ENCODE measurements around the gene NUDT22.

Gene NUDT22, protein sequence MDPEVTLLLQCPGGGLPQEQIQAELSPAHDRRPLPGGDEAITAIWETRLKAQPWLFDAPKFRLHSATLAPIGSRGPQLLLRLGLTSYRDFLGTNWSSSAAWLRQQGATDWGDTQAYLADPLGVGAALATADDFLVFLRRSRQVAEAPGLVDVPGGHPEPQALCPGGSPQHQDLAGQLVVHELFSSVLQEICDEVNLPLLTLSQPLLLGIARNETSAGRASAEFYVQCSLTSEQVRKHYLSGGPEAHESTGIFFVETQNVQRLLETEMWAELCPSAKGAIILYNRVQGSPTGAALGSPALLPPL

DNA sequence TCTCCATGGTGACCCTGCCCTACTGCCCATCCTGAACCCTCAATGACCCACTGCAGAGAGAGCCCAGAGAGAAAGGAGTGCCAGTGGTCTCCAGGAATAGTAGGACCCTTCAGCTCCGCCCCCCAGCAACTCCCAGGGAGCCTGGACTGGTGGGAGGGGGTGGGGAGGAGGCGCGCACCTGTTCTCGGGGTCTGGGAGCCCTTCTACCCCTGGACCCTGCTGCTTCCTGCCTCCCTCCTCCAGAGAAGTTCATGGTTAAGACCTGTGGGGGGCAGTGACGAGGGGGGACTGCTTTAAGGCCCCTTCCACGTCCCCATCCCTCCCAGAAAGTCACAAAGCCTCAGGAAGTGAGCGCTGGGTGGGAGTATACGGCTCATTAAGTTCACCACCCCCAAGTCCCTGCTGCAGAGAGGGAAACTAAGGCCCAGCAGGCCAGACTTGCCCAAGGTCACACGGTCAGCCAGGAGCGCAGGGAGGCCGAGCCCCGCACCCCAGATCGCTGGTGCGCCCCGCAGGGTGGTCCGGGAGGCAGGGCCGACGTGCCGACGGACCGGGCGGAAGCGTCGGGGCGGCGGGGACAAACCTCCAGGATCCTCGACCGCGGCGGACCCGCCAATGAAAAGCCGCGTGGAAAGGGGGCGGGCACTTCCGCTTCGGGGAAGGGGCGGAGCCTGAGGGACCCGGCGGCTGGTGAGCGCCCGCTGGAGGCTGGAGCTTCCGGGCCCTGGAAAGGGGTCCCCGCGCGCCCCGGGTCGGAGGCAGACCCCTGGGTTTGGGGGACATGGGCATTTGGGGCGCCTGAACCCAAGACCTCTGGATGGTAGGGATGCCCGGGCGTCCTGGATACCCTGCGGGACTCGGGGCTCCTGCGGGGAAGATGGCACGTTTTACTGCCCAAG, at the start of gene NUDT22, which contains the start of gene TRPT1:
Gene NUDT22, plus strand, starts transcription at position 667 of the 899 bp plus-strand sequence. CDS start 379 bp downstream, outside the sequence.
Gene TRPT1, minus strand, starts transcription at position 579 of the 899 bp plus-strand sequence. Its CDS starts 326 bp downstream, at position 253.
- in situ Hi-C loops (cut with MboI; ENCODE audit: low sequenced_read_pairs), result no loop called here

DNA sequence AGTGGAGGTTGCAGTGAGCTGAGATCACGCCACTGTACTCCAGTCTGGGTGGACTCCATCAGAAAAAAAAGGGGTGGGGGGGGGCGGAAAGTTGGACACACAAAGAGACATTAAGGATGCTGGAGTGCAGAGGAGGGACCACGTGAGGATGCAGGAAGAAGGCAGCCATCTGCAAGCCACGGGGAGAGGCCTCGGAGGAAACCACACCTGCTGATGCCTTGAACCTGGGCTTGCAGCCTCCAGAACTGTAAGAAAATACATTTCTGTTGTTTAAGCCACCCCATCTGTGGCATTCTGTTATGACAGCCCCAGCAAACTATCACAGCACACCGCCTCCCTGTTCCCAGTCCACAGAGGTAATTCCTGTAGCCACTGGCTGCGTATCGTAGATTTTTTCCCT, 49.3 kb upstream of the NUDT22 start:
- in situ Hi-C loops (cut with MboI; ENCODE audit: low sequenced_read_pairs), result no loop called here

DNA sequence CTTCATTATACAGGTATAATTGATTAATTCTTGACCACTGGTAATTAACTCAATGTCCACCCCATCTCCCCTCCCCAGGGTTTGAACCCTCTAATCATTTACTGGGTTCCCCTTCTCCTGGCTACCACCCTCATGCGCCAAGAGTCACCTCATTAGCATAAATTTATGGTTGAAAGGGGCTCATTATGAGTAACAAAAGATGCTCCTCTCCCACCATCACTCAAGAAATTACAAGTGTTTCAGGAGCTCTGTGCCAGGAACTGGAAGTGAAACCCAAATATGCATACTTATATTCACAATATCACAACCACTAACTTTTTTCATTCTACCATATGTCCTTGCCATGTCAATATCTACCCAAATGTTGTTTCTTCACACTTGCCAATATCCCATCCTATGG, 47.9 kb upstream of the NUDT22 start:
- in situ Hi-C loops (cut with MboI; ENCODE audit: low sequenced_read_pairs), result no loop called here

DNA sequence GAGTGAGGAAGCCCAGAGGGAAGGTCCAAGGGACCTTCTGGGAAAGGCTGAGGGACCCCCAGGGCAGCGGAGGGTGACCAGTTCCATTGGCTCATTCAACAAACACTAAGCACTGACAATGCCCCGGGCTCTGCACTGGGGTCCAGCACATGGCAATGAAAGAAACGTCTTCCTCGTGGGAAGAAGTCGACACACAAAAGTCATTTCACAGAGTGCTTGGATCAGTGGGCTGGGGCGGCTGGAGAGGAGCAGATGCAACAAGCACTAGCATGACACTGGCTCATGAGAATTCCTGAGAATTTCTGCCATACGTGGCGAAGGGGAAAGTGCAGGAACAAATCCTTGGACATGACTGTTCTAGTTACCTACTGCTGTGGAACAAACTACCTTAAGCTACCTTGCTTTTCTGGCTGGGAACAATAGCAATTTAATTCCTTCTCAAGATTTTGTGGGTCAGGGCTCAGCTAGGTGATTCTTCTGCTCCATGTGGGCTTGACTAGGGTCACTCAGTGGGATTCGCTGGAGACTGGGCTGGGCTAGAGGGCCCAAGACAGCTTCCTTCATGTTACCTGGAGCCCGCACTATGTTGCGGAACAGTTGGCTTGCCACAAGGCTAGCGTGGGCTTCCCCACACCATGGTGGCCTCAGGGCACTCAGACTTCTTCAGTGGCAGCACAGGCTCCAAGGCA, 47.0 kb upstream of the NUDT22 start:
- in situ Hi-C loops (cut with MboI; ENCODE audit: low sequenced_read_pairs), result no loop called here

DNA sequence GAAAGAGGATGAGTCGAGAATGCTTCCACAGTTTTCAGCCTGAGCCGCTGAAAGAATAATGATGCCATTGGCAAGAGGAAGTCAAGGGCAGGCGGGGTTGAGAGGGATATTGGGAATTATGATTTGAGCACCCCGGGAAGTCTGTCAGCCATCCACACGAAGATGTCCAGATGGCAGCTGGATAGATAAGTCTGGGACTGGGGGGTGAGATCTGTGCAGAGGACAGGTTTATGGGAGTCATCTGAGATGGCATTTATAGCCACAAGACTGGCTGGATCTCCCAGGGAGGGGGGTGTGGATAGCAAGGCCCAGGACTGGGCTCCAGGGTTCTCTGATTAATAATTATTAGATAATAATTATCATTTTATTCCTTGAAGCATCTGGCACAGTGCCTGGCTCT, 45.2 kb upstream of the NUDT22 start:
- in situ Hi-C loops (cut with MboI; ENCODE audit: low sequenced_read_pairs), result no loop called here

DNA sequence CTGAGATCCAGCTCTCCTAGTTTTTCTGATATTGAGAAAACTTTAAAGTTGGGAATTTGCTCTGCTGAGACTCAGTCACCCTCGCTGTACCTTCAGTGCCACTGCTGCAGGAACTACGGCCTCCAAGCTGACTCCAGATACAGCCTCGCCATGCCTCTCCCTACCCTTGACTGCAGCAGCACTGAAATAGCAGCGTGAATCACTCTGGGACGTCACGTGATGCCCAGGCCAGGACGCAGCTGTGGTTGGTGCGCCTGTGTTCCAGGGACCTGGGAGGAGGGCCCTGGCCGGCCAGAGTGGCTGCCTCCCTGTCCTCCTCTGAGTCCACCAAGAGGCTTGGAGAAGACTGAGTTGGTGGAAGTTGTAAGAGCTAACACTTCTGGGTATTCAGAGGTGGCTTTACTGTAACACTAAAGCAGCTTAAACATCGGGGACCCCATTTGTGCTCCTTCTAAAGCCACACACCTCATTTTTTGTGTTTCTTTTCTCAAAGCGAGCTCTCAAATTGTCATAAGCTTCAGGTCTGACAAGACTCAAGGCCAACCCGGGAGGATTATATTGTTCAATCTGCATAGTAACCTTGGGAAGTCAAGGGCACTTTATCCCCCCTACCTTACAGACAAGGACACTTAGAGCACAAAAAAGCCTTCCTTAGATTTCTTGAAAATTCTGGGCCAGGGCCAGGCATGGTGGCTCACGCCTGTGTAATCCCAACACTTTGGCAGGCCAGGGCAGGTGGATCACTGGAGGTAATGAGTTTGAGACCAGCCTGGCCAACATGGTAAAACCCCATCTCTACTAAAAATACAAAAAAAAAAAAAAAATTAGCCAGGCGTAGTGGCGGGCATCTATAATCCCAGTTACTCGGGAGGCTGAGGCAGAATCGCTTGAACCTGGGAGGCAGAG, 44.3 kb upstream of the NUDT22 start:
- in situ Hi-C loops (cut with MboI; ENCODE audit: low sequenced_read_pairs), result no loop called here

DNA sequence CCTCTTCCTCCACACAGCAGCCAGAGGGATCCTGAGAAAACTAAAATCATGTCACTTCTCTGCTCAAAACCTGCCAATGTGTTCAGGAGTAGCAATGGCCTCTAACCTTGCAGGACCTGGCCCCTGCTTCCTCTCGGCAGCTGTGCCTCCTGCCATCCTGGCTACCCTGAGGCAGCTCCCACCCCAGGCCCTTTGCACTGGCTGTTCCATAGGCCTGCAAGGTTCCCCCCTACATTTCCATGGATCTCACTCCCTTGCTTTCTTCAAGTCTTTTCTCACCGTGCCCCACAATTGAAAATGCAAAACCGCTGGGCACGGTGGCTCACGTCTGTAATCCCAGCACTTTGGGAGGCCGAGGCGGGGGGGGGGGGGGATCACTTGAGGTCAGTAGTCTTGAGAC, 42.2 kb upstream of the NUDT22 start:
- in situ Hi-C loops (cut with MboI; ENCODE audit: low sequenced_read_pairs), result no loop called here

DNA sequence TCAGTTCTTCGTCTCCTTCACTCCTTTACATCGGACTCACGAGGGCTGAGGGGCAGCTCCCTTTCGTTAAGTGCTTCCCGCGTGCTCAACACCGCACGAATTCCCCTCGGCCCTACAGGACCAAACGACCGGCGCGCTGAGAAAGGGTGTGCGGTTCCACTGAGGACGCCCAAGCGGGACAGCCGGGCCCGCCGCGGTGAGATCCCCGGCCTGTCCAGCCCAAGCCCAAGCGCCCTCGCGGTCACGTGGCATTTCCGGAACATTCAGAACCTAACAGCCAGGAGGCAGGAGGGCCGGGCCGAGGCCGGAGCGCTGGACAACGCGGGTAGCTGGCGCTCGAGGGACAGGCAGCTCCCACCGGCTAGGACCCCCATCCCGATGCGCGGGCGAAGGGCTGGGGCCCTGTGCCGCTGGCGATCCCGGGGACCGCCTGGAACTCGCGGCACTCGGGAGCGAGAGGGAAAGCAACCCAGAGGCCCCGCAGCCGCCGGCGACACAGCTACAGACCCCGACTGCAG, 40.8 kb upstream of the NUDT22 start:
- in situ Hi-C loops (cut with MboI; ENCODE audit: low sequenced_read_pairs), result no loop called here

DNA sequence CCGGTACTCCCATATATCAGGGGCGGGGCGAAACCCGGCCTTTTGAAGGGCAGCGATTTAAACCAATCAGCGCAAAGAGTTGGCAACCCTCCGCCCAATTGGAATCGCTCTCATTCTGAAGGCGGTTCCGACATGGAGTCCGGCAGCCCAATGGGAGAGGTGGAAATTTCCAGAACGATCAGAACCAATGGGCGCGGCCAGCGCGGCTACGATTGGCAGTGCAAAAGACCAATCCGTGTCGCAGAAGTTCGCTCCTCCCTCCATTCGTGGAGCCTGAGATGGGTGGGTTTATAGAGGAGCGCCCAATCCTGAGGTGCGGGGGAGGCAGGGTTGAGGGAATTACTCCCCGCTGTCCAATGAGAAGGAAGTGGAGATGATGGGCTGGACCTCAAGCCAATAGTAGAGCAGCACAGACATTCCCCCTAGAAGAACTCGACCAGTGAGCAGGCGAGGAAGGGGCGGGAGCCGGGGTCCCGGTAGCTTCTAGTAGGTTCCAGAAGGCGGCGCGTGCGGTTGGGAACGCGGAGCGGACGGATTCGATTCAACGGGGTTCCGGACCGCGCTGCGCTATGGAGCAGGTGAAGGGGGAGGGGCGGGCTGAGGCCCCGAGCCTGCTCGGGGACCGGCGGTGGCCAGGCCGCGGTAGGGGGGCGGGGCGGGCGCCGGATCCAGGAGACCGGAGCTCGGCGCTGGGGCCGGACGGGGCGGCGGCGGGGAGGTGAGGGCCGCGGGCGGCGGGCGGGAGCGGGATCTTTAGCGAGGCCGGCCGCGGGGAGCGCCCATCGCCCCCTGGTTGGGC, 40.2 kb upstream of the NUDT22 start, which contains the start of gene STIP1:
Gene STIP1, plus strand, starts transcription at position 479 of the 799 bp plus-strand sequence. Its CDS starts 91 bp downstream, at position 570.
- in situ Hi-C loops (cut with MboI; ENCODE audit: low sequenced_read_pairs), result no loop called here

DNA sequence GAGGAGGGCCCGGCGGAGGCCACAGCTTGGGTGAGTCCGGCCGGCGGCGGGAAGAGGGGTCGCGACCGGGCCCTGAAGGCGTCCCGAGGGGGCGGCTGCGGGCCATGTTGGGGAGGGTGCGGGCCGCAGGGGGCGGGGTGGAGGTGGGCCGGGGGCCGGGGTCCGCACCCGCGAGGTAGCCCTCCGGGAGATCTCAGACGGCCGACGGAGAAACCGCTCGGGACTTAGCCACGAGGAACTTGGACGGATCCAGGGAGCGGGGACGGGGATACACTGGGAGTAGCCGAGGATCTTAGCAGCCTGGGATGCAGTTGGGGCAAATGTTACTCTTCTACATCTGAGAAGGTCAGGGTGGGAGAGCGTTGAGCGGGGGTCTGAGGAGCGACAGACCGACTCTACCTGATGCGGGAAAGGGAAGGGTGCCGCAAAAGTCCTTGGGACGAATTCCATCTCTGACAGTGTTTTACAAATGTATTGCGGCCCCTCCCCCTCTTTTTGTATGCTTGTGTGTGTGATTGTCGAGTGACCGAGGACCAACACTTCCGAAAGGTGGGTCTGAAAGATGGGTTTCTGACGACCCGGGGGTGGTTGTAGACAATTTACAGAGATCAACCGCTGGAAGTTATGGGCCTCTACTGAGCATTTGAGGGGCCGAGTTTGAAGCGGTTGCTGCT, 39.4 kb upstream of the NUDT22 start:
- in situ Hi-C loops (cut with MboI; ENCODE audit: low sequenced_read_pairs), result no loop called here

DNA sequence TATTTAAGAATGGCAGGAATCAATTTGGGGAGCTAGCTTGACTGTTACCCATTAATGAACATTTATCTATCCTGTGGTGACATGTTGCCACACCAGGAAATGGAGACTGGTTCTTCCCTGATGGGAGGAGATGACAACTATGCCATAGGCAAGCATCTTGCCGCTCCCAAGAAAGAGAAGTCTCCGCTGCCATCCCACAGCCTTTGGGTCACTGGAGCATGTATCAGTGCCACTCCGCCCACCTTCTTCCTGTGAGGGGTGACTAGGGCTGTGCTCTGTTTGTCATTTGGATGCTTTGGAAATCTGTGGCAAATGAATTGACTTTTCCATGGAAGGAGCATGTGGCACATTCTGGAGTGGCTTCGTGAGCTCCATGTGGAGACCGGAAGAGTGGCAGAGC, 33.6 kb upstream of the NUDT22 start:
- in situ Hi-C loops (cut with MboI; ENCODE audit: low sequenced_read_pairs), result no loop called here

DNA sequence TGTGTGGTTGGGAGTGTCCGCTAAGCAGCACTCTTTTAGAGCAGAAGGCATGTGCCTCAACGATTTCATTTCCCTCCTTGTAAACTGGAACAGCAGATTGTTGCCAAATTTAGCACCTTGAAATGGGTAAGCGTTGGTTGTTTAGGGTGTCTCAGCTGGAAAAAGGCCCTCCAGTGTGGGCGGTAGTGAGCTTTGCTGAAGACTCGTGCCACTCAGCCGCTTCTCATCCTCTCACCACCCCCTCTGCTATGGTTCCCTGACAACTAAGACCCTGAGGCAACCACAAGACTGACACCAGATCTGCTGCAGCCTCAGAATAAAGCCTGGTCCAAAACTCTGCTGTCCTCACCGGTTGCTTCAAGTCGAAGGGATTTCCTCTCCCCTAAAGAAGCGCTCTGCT, 29.4 kb upstream of the NUDT22 start:
- in situ Hi-C loops (cut with MboI; ENCODE audit: low sequenced_read_pairs), result no loop called here

DNA sequence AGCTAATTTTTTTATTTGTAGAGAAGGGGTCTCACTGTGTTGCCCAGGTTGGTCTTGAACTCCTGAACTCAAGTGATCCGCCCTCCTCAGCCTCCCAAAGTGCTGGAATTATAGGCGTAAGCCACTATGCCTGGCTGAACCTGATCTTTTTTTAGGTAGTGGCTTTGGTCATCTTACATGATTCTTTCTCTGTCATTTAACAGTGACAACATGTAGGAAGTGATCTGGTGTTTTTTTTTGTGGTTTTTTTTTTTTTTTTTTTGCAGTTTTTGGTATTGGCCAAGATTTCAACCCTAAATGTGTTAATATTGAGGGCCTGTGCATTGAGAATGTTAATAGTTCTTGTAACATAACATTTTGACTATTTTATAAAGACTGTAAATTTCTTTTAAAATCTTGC, 27.6 kb upstream of the NUDT22 start:
- in situ Hi-C loops (cut with MboI; ENCODE audit: low sequenced_read_pairs), result no loop called here

DNA sequence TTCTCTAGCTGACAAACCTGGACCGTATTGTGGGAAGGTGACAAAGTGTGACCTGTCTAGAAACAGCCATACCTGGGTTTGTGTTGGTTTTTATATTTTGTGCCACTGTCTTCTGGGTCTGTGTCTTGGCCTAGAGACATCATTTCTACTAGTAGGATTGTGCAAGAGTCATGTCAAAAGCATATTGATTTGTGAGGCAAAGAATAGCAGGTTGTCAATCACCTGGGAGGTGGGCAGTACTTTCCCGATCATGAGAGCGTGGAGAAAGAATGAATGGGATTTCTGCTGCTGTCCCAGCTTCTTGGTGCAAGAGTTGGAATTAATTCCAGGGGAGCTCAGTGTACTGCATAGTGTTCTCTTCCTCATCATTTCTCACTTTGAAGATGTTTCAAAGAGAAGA, 24.5 kb upstream of the NUDT22 start:
- in situ Hi-C loops (cut with MboI; ENCODE audit: low sequenced_read_pairs), result no loop called here

DNA sequence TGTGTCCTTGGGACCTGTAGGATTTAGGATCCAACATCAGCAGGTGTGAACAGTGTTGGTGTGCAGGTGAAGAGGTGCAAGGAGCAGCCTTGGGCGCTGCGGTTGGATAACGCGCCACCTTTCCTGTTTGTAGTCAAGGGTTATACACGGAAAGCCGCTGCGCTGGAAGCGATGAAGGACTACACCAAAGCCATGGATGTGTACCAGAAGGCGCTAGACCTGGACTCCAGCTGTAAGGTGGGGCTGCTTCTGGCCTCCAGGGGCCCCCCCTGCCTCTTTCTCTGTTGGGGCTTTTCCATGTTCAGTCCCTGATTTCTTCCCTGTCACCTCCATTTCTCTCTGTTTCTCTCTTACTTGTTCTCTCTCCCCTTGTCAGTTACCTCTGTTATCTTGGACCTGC, 23.1 kb upstream of the NUDT22 start:
- in situ Hi-C loops (cut with MboI; ENCODE audit: low sequenced_read_pairs), result no loop called here

DNA sequence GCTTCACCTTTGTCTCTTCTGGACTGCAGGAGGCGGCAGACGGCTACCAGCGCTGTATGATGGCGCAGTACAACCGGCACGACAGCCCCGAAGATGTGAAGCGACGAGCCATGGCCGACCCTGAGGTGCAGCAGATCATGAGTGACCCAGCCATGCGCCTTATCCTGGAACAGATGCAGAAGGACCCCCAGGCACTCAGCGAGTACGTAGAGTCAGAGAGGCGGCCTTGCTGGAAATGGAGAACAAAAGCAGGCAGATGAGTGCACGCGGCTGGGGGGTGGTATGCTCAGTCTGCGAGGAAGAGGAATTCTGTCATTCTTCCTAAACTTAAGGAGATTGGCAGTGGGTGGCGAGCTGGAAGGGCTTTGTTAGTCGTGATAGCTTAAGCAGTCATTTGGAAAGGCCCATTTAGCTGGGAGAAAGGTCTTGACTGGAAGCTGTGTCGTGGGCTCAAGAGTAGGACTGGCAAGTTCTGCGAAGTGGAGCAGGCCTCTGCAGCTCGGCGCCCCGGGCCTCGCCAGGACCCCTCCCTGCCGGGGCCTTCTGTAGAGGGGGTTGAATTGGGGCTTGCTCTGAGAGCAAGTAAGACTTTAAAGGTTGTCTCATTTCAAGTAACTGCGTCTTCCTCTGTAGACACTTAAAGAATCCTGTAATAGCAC, 22.5 kb upstream of the NUDT22 start:
- in situ Hi-C loops (cut with MboI; ENCODE audit: low sequenced_read_pairs), result no loop called here

DNA sequence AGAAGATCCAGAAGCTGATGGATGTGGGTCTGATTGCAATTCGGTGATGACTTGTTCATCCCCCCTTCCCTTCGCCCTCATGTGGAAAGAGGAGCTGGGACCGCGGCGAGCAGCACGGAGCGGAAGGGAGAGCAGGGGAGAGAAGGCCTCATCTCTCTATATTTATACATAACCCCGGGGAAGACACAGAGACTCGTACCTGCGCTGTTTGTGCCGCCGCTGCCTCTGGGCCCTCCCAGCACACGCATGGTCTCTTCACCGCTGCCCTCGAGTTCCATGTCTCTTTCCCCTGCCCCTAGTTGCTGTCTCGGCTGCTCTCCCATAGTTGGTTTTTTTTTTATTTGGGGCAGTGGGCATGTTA, 22.0 kb upstream of the NUDT22 start:
- in situ Hi-C loops (cut with MboI; ENCODE audit: low sequenced_read_pairs), result no loop called here

DNA sequence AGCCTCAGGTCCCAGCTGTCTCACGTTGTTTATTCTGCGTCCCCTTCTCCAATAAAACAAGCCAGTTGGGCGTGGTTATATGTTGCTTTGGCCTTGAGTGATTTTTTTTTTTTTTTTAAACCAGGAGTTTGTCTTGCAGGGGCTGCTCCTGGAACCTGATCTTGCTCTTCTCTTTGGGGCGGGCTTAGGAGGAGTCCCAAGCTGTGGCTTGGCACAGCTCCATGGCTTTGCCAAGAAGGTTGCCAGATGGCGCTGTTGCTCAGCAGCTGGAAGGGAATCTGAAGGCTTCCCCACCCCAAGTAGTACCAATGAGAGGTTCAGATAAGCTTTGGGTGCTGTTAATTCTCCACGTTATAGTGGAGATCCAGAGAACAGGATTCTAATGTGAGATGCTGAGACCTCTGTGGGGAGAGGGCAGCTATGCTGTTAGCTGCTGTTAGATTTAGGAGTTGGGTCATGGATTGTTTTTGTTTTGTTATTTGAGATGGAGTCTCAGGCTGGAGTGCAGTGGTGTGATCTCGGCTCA, 21.5 kb upstream of the NUDT22 start:
- in situ Hi-C loops (cut with MboI; ENCODE audit: low sequenced_read_pairs), result no loop called here

Measured in HL-60/S4 treated with retinoic acid at 250 ng/mL for 4 days and 3 days (cell line).